HCT116 (cell line): ENCODE measurements around the gene SEMA6D. TPM values are rescaled to one million over a fixed set of nuclear protein-coding genes. Genes with fewer than 3 reads are reported as not detected.

Experiments used
- ATAC-seq: fragments of 200-7000 bp; cut with Tn5 transposase; 2 replicates; pipeline ENCODE4 v1.9.1; 2020; ENCODE audit warnings: mild to moderate bottlenecking, moderate library complexity
- BruUV-seq: library from RNA; stranded (reverse); fragments of 400-500 nt; replicated peaks from 2 replicates; lab custom pipeline; 2021; lab: Mats Ljungman, UMichigan
- CTCF ChIA-PET: fragments of 300-600 bp; sonication (Branson Sonifier 250); formaldehyde crosslinking; loops from one replicate; lab custom pipeline; 2021; ENCODE audit warnings: antibody characterized with exemption; lab: Charles Lee
- POLR2A ChIA-PET: fragments of 300-600, 350-600 bp; sonication (Branson Sonifier 250); formaldehyde crosslinking; loops from one replicate; lab custom pipeline; 2021; ENCODE audit warnings: antibody characterized with exemption; lab: Charles Lee
- RAD21 ChIA-PET, 2 experiments: fragments of 300-600 bp; sonication (Branson Sonifier 250); formaldehyde crosslinking; loops; one replicate each; lab custom pipeline; 2023; ENCODE audit warnings: low total read pairs in 2 of 2; ENCODE audit not compliant: uncharacterized antibody in 2 of 2, unreplicated experiment in 2 of 2, low non-redundant PET in 1 of 2; lab: Charles Lee
- DNase-seq: peaks from one replicate; pipeline ENCODE4 v3.0.0-alpha.2; 2010; ENCODE audit warnings: low read depth, low spot score
- H2AFZ ChIP-seq: fragments of 200-600 bp; shearing (Covaris generic), sonication (generic); 2 replicates; pipeline ENCODE4 v1.6.1; 2017; ENCODE audit warnings: low read depth, mixed run types, mixed read lengths, antibody characterized with exemption, low read length; ENCODE audit not compliant: poor library complexity, severe bottlenecking
- H3K27ac ChIP-seq: 2 replicates; pipeline ENCODE4 v1.5.1; 2012; ENCODE audit warnings: low read depth, low read length
- H3K27me3 ChIP-seq: fragments of 200-600 bp; sonication (generic); 2 replicates; pipeline ENCODE4 v1.6.1; 2016; ENCODE audit warnings: mixed run types, low read length, mixed read lengths; ENCODE audit not compliant: insufficient read depth
- H3K36me3 ChIP-seq, 2 experiments: fragments of 200-500 bp in 1 of 2; fragments of 200-600 bp in 1 of 2; sonication (Bioruptor generic) in 1 of 2; sonication (generic) in 1 of 2; 2 replicates each; pipeline versions ENCODE4 v1.5.1 to v1.6.1; 2014 to 2016; ENCODE audit warnings: low read length in 2 of 2, inconsistent platforms in 1 of 2, mixed read lengths in 1 of 2, mixed run types in 1 of 2; ENCODE audit not compliant: insufficient read depth in 2 of 2, control insufficient read depth in 1 of 2
- H3K4me1 ChIP-seq, 2 experiments: fragments of 200-600 bp in 1 of 2; sonication (generic) in 1 of 2; 2 replicates each; pipeline versions ENCODE4 v1.5.1 to v1.6.1; 2012 to 2017; ENCODE audit warnings: low read length in 2 of 2, inconsistent platforms in 1 of 2, mild to moderate bottlenecking in 1 of 2, mixed read lengths in 1 of 2, mixed run types in 1 of 2, moderate library complexity in 1 of 2; ENCODE audit not compliant: insufficient read depth in 2 of 2, control insufficient read depth in 1 of 2
- H3K4me2 ChIP-seq: fragments of 200-600 bp; sonication (generic); 2 replicates; pipeline ENCODE4 v1.6.1; 2017; ENCODE audit warnings: mixed run types, low read length, mixed read lengths
- H3K4me3 ChIP-seq, 2 experiments: fragments of 200-600 bp in 1 of 2; sonication (generic) in 1 of 2; replicated peaks in 1 of 2; 2 replicates each; pipeline ENCODE4 v1.5.1; 2011 to 2016; ENCODE audit warnings: low read length in 2 of 2, control low read depth in 1 of 2, low read depth in 1 of 2, mild to moderate bottlenecking in 1 of 2, mixed read lengths in 1 of 2, mixed run types in 1 of 2
- H3K79me2 ChIP-seq: fragments of 200-600 bp; sonication (generic); 2 replicates; pipeline ENCODE4 v1.6.1; 2017; ENCODE audit warnings: mild to moderate bottlenecking, mixed run types, low read length, moderate library complexity, mixed read lengths; ENCODE audit not compliant: insufficient read depth
- H3K9ac ChIP-seq: fragments of 200-600 bp; sonication (generic); 2 replicates; pipeline ENCODE4 v1.6.1; 2016; ENCODE audit warnings: low read length, mixed read lengths
- H3K9me2 ChIP-seq: fragments of 200-600 bp; sonication (generic), shearing (Covaris generic); 2 replicates; pipeline ENCODE4 v1.6.1; 2017; ENCODE audit warnings: mixed run types, mild to moderate bottlenecking, moderate library complexity; ENCODE audit not compliant: insufficient read depth
- H3K9me3 ChIP-seq, 2 experiments: fragments of 200-500 bp in 1 of 2; fragments of 200-600 bp in 1 of 2; sonication (Bioruptor generic) in 1 of 2; sonication (generic) in 1 of 2; 2 replicates each; pipeline ENCODE4 v1.6.1; 2014 to 2017; ENCODE audit warnings: low read length in 2 of 2, mixed read lengths in 2 of 2, inconsistent platforms in 1 of 2, low read depth in 1 of 2, mild to moderate bottlenecking in 1 of 2, mixed run types in 1 of 2, moderate library complexity in 1 of 2; ENCODE audit not compliant: control insufficient read depth in 1 of 2, insufficient read depth in 1 of 2
- H4K20me1 ChIP-seq: fragments of 200-600 bp; sonication (generic), shearing (Covaris generic); 2 replicates; pipeline ENCODE4 v1.6.1; 2017; ENCODE audit warnings: mixed run types, mild to moderate bottlenecking, moderate library complexity; ENCODE audit not compliant: insufficient read depth
- EZH2 ChIP-seq: fragments of 200-600 bp; sonication (generic); IDR thresholded peaks from 2 replicates; pipeline ENCODE4 v1.6.1; 2017; ENCODE audit warnings: antibody characterized with exemption, mixed run types
- FOSL1 ChIP-seq: IDR thresholded peaks from 2 replicates; pipeline ENCODE4 v1.6.1; 2012; ENCODE audit warnings: low read depth
- JUND ChIP-seq: IDR thresholded peaks from 2 replicates; pipeline ENCODE4 v1.6.1; 2012
- RAD21 ChIP-seq: IDR thresholded peaks from 2 replicates; pipeline ENCODE4 v1.6.1; 2012; ENCODE audit warnings: low read depth, mild to moderate bottlenecking
- SP1 ChIP-seq: IDR thresholded peaks from 2 replicates; pipeline ENCODE4 v1.6.1; 2012; ENCODE audit warnings: low read depth
- ZFX ChIP-seq: fragments of 450-650 bp; IDR thresholded peaks from 2 replicates; pipeline ENCODE4 v1.6.1; 2017
- intact Hi-C: fragments of 100-400 bp; cut with micrococcal nuclease; formaldehyde crosslinking; loops from 2 replicates; pipeline ENCODE4 v1.10.0; 2022
- total RNA-seq: library from RNA; stranded (reverse); gene quantifications from one replicate; pipeline ENCODE4 v1.2.1, GENCODE V29; 2021; ENCODE audit not compliant: unreplicated experiment
- TF ChIP-seq, protein P1 (sequence below): IDR thresholded peaks from 2 replicates; pipeline ENCODE4 v1.6.1; 2012; ENCODE audit warnings: low read depth
- TF ChIP-seq, protein P2 (sequence below): IDR thresholded peaks from 2 replicates; pipeline ENCODE4 v1.6.1; 2011; ENCODE audit warnings: mild to moderate bottlenecking, low read length, moderate library complexity; ENCODE audit not compliant: insufficient replicate concordance; ENCODE audit errors: extremely low read depth

The SEMA6D gene
- total RNA-seq, 1 experiment from 2014 or later: 0.02 TPM

DNA sequence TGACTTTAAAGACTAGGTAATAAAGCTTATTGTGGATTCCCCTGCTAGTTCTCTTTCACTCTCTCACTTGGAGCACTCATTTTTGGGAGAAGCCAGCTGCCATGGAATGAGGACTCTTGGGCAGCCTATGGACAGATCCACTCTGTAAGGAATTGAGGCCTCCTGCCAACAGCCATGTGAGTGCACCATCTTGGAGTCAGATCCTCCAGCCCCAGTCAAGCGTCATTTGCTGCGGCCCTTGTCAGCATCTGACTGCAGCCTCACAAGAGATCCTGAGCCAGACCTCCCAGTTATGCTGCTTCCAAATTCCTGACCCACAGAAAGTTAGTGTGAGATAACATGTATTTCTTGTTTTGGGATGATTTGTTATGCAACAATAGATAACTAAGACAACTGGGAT is 101.9 kb downstream of the SEMA6D start:
- no peak overlapping the region for H3K9ac ChIP-seq
- no peak overlapping the region for H3K4me3 ChIP-seq
- RAD21 ChIA-PET: no interaction called here
- no peaks in the 10 kb centered on the region for H3K36me3 ChIP-seq
- CTCF ChIA-PET: no interaction called here
- H2AFZ ChIP-seq: no peak overlapping the region
- POLR2A ChIA-PET: no interaction called here
- H3K79me2 ChIP-seq: no peaks in the 10 kb centered on the region
- no peaks in the 10 kb centered on the region for H3K4me1 ChIP-seq
- TF ChIP-seq, protein P1, sequence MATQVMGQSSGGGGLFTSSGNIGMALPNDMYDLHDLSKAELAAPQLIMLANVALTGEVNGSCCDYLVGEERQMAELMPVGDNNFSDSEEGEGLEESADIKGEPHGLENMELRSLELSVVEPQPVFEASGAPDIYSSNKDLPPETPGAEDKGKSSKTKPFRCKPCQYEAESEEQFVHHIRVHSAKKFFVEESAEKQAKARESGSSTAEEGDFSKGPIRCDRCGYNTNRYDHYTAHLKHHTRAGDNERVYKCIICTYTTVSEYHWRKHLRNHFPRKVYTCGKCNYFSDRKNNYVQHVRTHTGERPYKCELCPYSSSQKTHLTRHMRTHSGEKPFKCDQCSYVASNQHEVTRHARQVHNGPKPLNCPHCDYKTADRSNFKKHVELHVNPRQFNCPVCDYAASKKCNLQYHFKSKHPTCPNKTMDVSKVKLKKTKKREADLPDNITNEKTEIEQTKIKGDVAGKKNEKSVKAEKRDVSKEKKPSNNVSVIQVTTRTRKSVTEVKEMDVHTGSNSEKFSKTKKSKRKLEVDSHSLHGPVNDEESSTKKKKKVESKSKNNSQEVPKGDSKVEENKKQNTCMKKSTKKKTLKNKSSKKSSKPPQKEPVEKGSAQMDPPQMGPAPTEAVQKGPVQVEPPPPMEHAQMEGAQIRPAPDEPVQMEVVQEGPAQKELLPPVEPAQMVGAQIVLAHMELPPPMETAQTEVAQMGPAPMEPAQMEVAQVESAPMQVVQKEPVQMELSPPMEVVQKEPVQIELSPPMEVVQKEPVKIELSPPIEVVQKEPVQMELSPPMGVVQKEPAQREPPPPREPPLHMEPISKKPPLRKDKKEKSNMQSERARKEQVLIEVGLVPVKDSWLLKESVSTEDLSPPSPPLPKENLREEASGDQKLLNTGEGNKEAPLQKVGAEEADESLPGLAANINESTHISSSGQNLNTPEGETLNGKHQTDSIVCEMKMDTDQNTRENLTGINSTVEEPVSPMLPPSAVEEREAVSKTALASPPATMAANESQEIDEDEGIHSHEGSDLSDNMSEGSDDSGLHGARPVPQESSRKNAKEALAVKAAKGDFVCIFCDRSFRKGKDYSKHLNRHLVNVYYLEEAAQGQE: no peak
- TF ChIP-seq ZFX (no peak), FOSL1 (no peak), SP1 (no peak), EZH2 (no peak), JUND (no peak), RAD21 (no peak)
- TF ChIP-seq, protein P2, sequence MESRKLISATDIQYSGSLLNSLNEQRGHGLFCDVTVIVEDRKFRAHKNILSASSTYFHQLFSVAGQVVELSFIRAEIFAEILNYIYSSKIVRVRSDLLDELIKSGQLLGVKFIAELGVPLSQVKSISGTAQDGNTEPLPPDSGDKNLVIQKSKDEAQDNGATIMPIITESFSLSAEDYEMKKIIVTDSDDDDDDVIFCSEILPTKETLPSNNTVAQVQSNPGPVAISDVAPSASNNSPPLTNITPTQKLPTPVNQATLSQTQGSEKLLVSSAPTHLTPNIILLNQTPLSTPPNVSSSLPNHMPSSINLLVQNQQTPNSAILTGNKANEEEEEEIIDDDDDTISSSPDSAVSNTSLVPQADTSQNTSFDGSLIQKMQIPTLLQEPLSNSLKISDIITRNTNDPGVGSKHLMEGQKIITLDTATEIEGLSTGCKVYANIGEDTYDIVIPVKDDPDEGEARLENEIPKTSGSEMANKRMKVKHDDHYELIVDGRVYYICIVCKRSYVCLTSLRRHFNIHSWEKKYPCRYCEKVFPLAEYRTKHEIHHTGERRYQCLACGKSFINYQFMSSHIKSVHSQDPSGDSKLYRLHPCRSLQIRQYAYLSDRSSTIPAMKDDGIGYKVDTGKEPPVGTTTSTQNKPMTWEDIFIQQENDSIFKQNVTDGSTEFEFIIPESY: no peak
- TF ChIP-seq, all 23 proteins: peak for 0
- Histone ChIP-seq H3K27me3 (no peaks in the 10 kb centered on the region), H3K27ac (no peak overlapping the region), H4K20me1 (no peaks in the 10 kb centered on the region), H3K9me3 (peaks cover 9 to 24% of the 10 kb centered on the region in 2 experiments; a peak in 2 of 4 replicates), H3K9me2 (no peaks in the 10 kb centered on the region), H3K4me2 (no peak overlapping the region)
- no TSS peak for BruUV-seq
- DNase-seq: no peak
- ATAC-seq: no peak
- intact Hi-C loops: no loop called here
